K562 (cell line): ENCODE measurements around the gene BCO2. TPM values are rescaled to one million over a fixed set of nuclear protein-coding genes. Genes with fewer than 3 reads are reported as not detected.

ENCODE experiments used
- ATAC-seq: fragments of 200-7000 bp; cut with Tn5 transposase; 3 replicates; pipeline ENCODE4 v1.9.1; 2020; ENCODE audit warnings: moderate library complexity
- BruUV-seq: library from RNA; stranded (reverse); fragments of 400-500 nt; replicated peaks from 2 replicates; lab custom pipeline; 2021; lab: Mats Ljungman, UMichigan
- CTCF ChIA-PET: fragments of 300-600 bp; formaldehyde crosslinking; extraction: SDS; loops from one replicate; lab custom pipeline; 2021; ENCODE audit warnings: low intra/inter-chr PET ratio; lab: Yijun Ruan, JAX
- POLR2A ChIA-PET: fragments of 300-600, 350-650 bp; sonication (Branson Sonifier 250); formaldehyde crosslinking; extraction: SDS; loops from one replicate; lab custom pipeline; 2021; ENCODE audit warnings: antibody characterized with exemption, inconsistent platforms; lab: Yijun Ruan, JAX
- DNase-seq, 4 experiments: peaks; one replicate each; pipeline versions ENCODE4 v3.0.0 to v3.0.0-alpha.2; 2011 to 2018; ENCODE audit warnings: low spot score in 3 of 4, mixed read lengths in 3 of 4; ENCODE audit errors: extremely low read depth in 1 of 4
- FAIRE-seq: peaks from 2 replicates; lab custom pipeline; 2011; peaks lifted over from hg19 to GRCh38; lab: Jason Lieb, UNC
- H2AFZ ChIP-seq: 2 replicates; pipeline ENCODE4 v1.6.0; 2011; ENCODE audit warnings: low read depth, low read length, control low read depth, inconsistent platforms
- H3K27ac ChIP-seq: fragments of 200-600 bp; 3 replicates; pipeline ENCODE4 v1.8.0; 2011; ENCODE audit warnings: low read depth, mild to moderate bottlenecking, control low read depth, inconsistent platforms, low read length, moderate library complexity, mixed read lengths; ENCODE audit errors: extremely low read depth
- H3K27me3 ChIP-seq, 2 experiments: fragments of 300-600 bp in 1 of 2; 2 replicates in 1 of 2; 3 replicates in 1 of 2; pipeline versions ENCODE4 v1.6.0 to v1.8.0; 2011; ENCODE audit warnings: inconsistent platforms in 2 of 2, low read length in 2 of 2, mild to moderate bottlenecking in 1 of 2, mixed read lengths in 1 of 2, moderate library complexity in 1 of 2; ENCODE audit not compliant: control insufficient read depth in 2 of 2, insufficient read depth in 2 of 2
- H3K36me3 ChIP-seq: fragments of 300-600 bp; 3 replicates; pipeline ENCODE4 v1.8.0; 2011; ENCODE audit warnings: mild to moderate bottlenecking, low read length, inconsistent platforms; ENCODE audit not compliant: control insufficient read depth, insufficient read depth
- H3K4me1 ChIP-seq, 2 experiments: fragments of 200-600 bp in 1 of 2; replicated peaks in 1 of 2; 2 replicates in 1 of 2; 3 replicates in 1 of 2; pipeline versions ENCODE4 v1.5.1 to v1.8.0; 2011; ENCODE audit warnings: inconsistent platforms in 2 of 2, low read length in 2 of 2, mild to moderate bottlenecking in 1 of 2, mixed read lengths in 1 of 2, moderate library complexity in 1 of 2; ENCODE audit not compliant: control insufficient read depth in 2 of 2, insufficient read depth in 2 of 2
- H3K4me2 ChIP-seq: 2 replicates; pipeline ENCODE4 v1.6.1; 2011; ENCODE audit warnings: low read length, control low read depth, inconsistent platforms, mixed read lengths; ENCODE audit not compliant: insufficient read depth
- H3K4me3 ChIP-seq: fragments of 200-600 bp; sonication (generic), shearing (Covaris generic); 2 replicates; pipeline ENCODE4 v1.5.1; 2016; ENCODE audit warnings: control low read depth, inconsistent platforms
- H3K79me2 ChIP-seq: fragments of 200-600 bp; 3 replicates; pipeline ENCODE4 v1.8.0; 2011; ENCODE audit warnings: low read length, inconsistent platforms; ENCODE audit not compliant: control insufficient read depth, insufficient read depth
- H3K9ac ChIP-seq, 2 experiments: 2 replicates each; pipeline versions ENCODE4 v1.6.0 to v1.6.1; 2011; ENCODE audit warnings: low read depth in 2 of 2, low read length in 2 of 2, control low read depth in 1 of 2, inconsistent platforms in 1 of 2, mild to moderate bottlenecking in 1 of 2, mixed read lengths in 1 of 2; ENCODE audit not compliant: insufficient read depth in 1 of 2
- H3K9me1 ChIP-seq: one replicate; pipeline ENCODE4 v1.6.0; 2011; ENCODE audit warnings: inconsistent platforms, mild to moderate bottlenecking, low read length, moderate library complexity; ENCODE audit not compliant: control insufficient read depth, insufficient read depth
- H3K9me3 ChIP-seq: replicated peaks from 2 replicates; pipeline ENCODE4 v1.5.1; 2011; ENCODE audit warnings: low read depth, low read length, inconsistent platforms; ENCODE audit not compliant: control insufficient read depth, insufficient read depth
- H4K20me1 ChIP-seq: replicated peaks from 2 replicates; pipeline ENCODE4 v1.6.1; 2011; ENCODE audit warnings: low read length, inconsistent platforms, mixed read lengths; ENCODE audit not compliant: control insufficient read depth, insufficient read depth
- ARID2 ChIP-seq: fragments of 450-650 bp; IDR thresholded peaks from 2 replicates; pipeline ENCODE4 v1.6.1; 2017; ENCODE audit warnings: antibody characterized with exemption, mild to moderate bottlenecking
- MAFF ChIP-seq: IDR thresholded peaks from 2 replicates; pipeline ENCODE4 v1.6.1; 2012; ENCODE audit warnings: low read length, improper control_type of control experiment
- NR1H2 ChIP-seq: sonication (generic); formaldehyde crosslinking; IDR thresholded peaks from 2 replicates; pipeline ENCODE4 v1.4.0; 2020; ENCODE audit warnings: mild to moderate bottlenecking, missing genetic modification reagents
- PHF20 ChIP-seq: fragments of 450-650 bp; IDR thresholded peaks from 2 replicates; pipeline ENCODE4 v1.6.1; 2018; ENCODE audit not compliant: partially characterized antibody
- SMARCA4 ChIP-seq: fragments of 450-650 bp; IDR thresholded peaks from 2 replicates; pipeline ENCODE4 v1.6.1; 2016
- SRF ChIP-seq, 2 experiments: fragments of 250-450, 450-650 bp in 1 of 2; sonication (Bioruptor Pico) in 1 of 2; sonication (generic) in 1 of 2; formaldehyde crosslinking; IDR thresholded peaks; 2 replicates each; pipeline versions ENCODE4 v1.5.0 to v1.5.1; 2020 to 2022; ENCODE audit warnings: mild to moderate bottlenecking in 1 of 2, missing genetic modification reagents in 1 of 2
- ZFP1 ChIP-seq: fragments of 450-650 bp; formaldehyde crosslinking; IDR thresholded peaks from 2 replicates; pipeline ENCODE4 v1.4.0; 2020; ENCODE audit warnings: mild to moderate bottlenecking, mixed read lengths
- WGBS: fragments of 100-300 bp; shearing (Covaris generic); methylation state at CpG from one replicate; pipeline ENCODE4 v1.1.6; 2016; ENCODE audit warnings: low coverage, mixed read lengths; ENCODE audit not compliant: insufficient coverage; ENCODE audit errors: missing lambda C conversion rate; 5-methylcytosine and 5-hydroxymethylcytosine counted together
- in situ Hi-C: fragments of 300-500 bp; cut with MboI; formaldehyde crosslinking; loops from 4 replicates; pipeline ENCODE4 v1.15.0; 2018; ENCODE audit warnings: inconsistent platforms, mixed read lengths
- intact Hi-C: fragments of 100-400 bp; cut with micrococcal nuclease; formaldehyde crosslinking; loops from 2 replicates; pipeline ENCODE4 v1.14.2; 2022
- polyA plus RNA-seq, 8 experiments: library from polyadenylated mRNA; depleted of rRNA in 4 of 8; stranded (reverse) in 5 of 8; unstranded in 3 of 8; fragments of >200 nt; fragmentation: Nextera tagmentation in 2 of 8; fragmentation: Illumina TruSeq in 1 of 8; extraction: Ambion mirVana in 2 of 8; extraction: Trizol in 1 of 8; gene quantifications; 2 replicates each; pipeline versions ENCODE4 v1.2.1 to v1.2.3, GENCODE V29; 2011 to 2014; ENCODE audit warnings: inconsistent platforms in 1 of 8, missing spikeins in 1 of 8
- total RNA-seq, 7 experiments: library from RNA; depleted of rRNA in 6 of 7; stranded (reverse); fragments of >200 nt in 6 of 7; fragmentation: Illumina TruSeq in 2 of 7; extraction: Trizol in 2 of 7; gene quantifications; 2 replicates each; pipeline versions ENCODE4 v1.2.1 to v1.2.3, GENCODE V29; 2011 to 2021; ENCODE audit warnings: low replicate concordance in 1 of 7
- TF ChIP-seq, protein P1 (sequence below): sonication (generic); formaldehyde crosslinking; IDR thresholded peaks from 2 replicates; pipeline ENCODE4 v1.8.0; 2022; ENCODE audit warnings: mild to moderate bottlenecking, missing genetic modification reagents, borderline replicate concordance
- TF ChIP-seq, protein P2 (sequence below): fragments of 450-650 bp; formaldehyde crosslinking; IDR thresholded peaks from 2 replicates; pipeline ENCODE4 v1.4.0; 2020; ENCODE audit warnings: mild to moderate bottlenecking
- TF ChIP-seq, protein P3 (sequence below): sonication (generic); formaldehyde crosslinking; IDR thresholded peaks from 2 replicates; pipeline ENCODE4 v1.8.0; 2022; ENCODE audit warnings: missing genetic modification reagents, mild to moderate bottlenecking, moderate library complexity, borderline replicate concordance

Gene BCO2
- total and polyA plus RNA-seq, 9 of the 15 experiments (the other 6 are each of a cell fraction or from before 2014, with no cell fraction given), result 0.21 to 1.0 (median 0.47) TPM; not detected in 1

DNA sequence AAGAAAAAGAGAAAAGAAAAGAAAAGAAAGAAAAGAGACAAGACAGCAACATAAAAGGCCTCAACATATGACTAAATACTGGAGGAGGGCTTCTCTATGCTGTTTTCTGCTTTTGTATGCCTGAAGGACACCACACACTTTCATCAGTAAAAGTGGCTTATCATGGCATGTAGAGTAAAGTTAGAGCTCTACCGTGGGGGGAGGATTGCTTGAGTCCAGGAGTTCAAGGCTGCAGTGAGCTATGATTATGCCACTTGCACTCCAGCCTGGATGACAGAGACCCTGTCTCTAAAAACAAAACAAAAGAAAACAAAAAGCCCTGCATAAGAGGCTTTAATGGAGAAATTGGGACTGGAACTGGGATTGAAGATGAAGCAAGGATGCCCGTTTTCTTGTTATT lies 56.6 kb downstream of the BCO2 start:
- WGBS, result 72% methylated on average over 2 of the region's 2 CpGs

More for the DNA sequence above, 56.6 kb downstream of the BCO2 start:
- no TSS peak for BruUV-seq
- Histone ChIP-seq H3K79me2 (peaks cover 17% of the 10 kb centered on the region), H3K27ac (no peak overlapping the region), H2AFZ (no peak overlapping the region), H3K4me3 (no peak overlapping the region), H3K9me1 (no peaks in the 10 kb centered on the region), H4K20me1 (no peaks in the 10 kb centered on the region), H3K4me2 (no peak overlapping the region), H3K9ac (no peak overlapping the region), H3K36me3 (peaks cover 72% of the 10 kb centered on the region), H3K9me3 (no peaks in the 10 kb centered on the region), H3K4me1 (peaks cover 0 to 5% of the 10 kb centered on the region in 2 experiments; a peak in 2 of 5 replicates), H3K27me3 (no peaks in the 10 kb centered on the region)
- in situ Hi-C loops, result no loop called here
- intact Hi-C loops, result no loop called here
- no peak for ATAC-seq
- ChIA-PET POLR2A (no interaction called here), CTCF (no interaction called here)
- FAIRE-seq, result no peak
- DNase-seq, result no peak
- TF ChIP-seq MAFF (no peak), PHF20 (no peak), SRF (CRISPR knock-in tag; IDR thresholded peaks at IDR 0.05) (no peak), SMARCA4 (no peak), ZFP1 (CRISPR knock-in tag) (no peak), ARID2 (no peak), NR1H2 (CRISPR knock-in tag) (no peak)
- TF ChIP-seq, protein P1, sequence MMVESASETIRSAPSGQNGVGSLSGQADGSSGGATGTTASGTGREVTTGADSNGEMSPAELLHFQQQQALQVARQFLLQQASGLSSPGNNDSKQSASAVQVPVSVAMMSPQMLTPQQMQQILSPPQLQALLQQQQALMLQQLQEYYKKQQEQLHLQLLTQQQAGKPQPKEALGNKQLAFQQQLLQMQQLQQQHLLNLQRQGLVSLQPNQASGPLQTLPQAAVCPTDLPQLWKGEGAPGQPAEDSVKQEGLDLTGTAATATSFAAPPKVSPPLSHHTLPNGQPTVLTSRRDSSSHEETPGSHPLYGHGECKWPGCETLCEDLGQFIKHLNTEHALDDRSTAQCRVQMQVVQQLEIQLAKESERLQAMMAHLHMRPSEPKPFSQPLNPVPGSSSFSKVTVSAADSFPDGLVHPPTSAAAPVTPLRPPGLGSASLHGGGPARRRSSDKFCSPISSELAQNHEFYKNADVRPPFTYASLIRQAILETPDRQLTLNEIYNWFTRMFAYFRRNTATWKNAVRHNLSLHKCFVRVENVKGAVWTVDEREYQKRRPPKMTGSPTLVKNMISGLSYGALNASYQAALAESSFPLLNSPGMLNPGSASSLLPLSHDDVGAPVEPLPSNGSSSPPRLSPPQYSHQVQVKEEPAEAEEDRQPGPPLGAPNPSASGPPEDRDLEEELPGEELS (CRISPR knock-in tag), result no peak
- TF ChIP-seq, protein P2, sequence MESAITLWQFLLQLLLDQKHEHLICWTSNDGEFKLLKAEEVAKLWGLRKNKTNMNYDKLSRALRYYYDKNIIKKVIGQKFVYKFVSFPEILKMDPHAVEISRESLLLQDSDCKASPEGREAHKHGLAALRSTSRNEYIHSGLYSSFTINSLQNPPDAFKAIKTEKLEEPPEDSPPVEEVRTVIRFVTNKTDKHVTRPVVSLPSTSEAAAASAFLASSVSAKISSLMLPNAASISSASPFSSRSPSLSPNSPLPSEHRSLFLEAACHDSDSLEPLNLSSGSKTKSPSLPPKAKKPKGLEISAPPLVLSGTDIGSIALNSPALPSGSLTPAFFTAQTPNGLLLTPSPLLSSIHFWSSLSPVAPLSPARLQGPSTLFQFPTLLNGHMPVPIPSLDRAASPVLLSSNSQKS, result no peak
- TF ChIP-seq, protein P3, sequence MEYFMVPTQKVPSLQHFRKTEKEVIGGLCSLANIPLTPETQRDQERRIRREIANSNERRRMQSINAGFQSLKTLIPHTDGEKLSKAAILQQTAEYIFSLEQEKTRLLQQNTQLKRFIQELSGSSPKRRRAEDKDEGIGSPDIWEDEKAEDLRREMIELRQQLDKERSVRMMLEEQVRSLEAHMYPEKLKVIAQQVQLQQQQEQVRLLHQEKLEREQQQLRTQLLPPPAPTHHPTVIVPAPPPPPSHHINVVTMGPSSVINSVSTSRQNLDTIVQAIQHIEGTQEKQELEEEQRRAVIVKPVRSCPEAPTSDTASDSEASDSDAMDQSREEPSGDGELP (CRISPR knock-in tag), result no peak
